Measurements from ENCODE around the gene FHL2.

Gene FHL2

DNA sequence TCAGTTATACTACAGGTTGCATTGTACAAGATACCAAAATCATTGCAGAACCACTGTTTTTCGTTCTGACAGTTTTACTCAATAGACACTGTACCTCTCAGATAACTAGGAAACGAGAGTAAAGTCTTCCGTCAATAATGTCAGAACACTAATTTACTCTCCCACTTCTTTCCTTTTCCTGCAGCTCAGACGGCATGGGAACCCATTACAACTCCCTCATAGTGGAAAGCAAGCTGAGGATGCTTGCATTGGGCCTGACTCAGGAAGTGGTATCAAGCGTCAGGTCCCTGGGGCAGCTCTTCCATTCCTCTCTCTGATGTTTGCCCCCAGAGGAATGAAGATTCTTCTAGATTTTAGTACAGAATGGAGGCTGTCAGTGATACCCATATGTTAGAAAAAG is 23.9 kb upstream of the FHL2 start:
- DNase-seq (ENCODE audit: low read depth), result no peak

DNA sequence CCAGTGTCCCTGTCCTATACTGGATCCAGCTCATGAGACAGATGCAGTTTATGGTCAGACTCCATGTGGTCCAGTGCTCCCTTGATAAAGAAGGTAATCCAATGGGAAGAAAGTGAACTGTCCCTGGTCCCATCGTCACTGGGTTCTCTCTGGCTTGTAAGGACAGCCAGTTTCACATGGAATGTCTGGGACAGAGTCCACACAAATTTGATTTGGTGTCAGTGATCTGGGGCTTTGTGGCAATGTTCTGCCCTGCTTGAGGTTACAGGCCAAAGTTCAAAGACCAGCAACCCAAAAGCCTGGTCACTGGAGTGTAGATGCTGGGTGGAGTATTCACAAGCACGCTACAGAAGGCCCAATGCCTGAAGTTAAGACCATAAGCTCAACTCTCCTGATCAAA is 22.2 kb upstream of the FHL2 start:
- DNase-seq (ENCODE audit: low read depth), result no peak

DNA sequence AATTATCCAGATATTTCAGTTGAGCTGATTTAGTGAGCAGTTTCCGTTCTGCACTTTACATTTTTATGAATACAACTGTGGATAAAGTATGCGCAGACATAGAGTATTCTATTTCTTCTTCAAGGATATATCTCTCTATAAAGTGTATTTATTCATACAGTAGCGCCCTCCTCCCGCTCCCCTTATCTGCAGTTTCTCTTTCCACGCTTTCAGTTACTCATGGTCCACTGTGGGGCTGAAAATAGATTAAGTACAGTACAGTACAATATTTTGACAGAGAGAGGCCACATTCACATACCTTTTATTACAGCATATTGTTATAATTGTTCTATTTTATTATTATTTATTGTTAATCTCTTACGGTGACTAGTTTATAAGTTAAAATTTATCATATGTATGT is 19.7 kb upstream of the FHL2 start:
- no peak for DNase-seq (ENCODE audit: low read depth)

DNA sequence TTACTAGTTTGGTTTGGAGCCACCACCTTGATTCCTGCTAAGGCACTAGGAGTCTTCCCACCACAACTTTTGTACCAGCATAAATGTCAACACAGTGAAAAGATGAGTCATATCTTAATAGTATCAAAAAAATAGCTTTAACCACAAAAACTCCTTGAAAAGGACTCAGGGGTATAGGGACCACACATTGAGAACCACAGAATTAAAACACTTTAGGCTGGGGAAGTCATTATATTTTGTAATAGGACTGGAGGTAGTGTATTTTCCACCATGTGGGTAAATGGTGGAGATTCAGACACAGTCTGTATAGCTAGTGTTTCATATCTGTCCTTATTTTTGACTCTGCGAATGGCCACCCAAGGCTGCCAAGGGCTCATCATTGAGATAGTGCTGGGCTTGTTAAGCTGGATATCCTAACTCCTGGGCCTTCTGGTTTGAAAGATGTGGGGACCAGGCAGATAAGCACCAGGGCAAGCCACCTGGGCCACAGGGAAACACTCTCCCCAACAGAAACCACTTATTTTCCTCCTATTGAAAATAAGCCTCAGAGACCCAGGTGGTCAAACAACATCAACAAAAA is 19.1 kb upstream of the FHL2 start:
- DNase-seq (ENCODE audit: low read depth), result peak; percentile 30

DNA sequence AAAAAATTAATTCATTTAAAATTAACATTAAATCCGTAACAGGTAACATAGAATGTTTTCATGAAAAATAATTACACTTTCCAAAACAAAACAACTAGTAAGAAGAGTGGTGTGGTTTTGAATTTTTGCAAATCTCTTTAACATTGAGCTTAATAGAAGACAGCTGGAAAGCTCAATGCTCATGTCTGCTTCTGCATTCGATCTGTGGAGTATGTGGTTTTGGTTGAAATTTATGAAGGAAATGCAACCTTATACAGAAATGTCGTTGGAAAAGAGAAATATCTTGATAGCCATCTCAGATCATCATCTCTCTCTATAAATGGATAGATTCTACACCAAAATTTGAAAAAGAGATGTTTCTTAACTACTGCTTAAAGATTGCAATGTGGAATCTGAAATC is 17.3 kb upstream of the FHL2 start:
- no peak for DNase-seq (ENCODE audit: low read depth)

DNA sequence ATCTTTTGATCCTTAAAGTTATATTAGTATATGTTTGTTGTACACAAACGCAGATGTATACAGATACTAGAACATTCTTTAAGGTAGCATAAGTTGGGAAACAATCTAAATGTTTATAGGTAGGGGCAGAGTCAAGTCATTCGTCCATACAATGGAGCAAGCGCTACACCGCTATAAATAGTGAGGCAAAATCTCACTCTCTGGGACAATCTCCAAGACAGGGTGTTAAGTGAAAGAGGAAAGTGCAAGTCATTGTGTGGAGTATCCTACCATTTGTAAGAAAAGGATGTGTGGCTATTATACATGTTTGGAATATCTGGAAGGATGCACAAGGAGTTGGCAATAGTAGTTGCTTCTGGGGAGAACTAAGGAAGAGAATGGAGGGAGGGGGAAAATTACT is 16.2 kb upstream of the FHL2 start:
- DNase-seq (ENCODE audit: low read depth), result no peak

DNA sequence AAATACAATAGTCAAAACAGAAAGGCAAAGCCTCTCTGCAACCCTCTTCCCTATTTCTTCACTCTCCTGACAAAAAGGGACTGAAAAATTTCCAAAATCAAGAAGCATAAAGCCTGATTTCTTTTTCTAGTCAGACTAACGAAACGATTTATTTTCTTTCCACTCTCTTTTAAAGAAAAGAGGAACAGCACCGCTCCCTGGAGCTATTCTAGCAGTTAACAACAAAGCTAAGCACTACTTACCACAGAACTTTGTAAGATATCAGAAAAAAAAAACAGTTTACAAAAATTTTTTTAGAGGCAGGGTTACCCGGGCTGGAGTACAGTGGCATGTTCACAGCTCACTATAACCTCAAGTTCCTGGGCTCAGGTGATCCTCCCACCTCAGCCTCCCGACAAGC is 14.4 kb upstream of the FHL2 start:
- DNase-seq (ENCODE audit: low read depth), result no peak

DNA sequence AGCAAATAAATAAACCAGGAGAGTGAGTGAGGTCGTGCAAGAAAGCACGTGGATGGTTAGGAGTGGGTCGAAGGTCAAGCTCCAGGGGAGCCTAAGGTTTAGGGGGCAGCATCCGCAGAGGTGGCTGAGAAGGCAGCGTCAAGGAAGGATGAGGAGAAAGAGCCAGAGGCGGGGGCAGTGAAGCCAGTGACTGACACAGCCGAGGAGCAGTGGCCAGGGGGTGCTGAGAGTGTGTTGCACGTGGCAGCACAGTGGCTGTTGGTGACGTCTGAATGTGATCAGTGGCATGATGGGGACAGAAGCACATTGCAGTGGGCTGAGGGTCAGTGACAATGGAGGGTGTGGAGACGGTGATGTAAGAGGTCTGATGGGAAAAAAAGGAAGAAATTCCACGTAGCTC is 13.7 kb upstream of the FHL2 start:
- DNase-seq (ENCODE audit: low read depth), result no peak

DNA sequence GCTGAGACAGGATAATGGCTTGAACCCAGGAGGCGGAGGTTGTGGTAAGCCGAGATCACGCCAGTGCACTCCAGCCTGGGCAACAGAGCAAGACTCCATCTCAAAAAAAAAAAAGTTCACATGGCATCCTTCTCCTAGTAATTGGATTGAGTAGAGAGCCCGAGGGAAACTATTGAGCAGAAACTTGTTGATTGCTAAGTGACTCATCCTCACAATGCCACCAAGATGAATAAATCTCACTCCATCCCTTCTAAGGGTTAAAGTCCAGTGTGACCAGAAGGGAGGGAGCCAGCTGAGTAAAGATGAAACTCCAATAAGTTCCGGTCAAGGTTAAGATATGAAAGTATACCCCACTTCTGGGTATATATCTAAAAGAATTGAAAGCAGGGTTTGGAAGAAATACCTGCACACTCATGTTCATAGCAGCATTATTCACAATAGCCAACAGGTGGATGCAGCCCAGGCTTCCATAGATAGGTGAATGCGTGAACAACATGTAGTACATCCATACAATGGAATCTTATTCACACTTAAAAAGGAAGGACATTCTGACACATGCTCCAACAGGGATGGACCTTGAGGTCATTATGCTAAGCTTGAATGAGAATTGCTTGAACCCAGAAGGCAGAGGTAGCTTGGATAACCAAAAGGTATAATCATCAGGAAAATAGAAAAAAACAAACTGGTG is 13.0 kb upstream of the FHL2 start:
- no peak for DNase-seq (ENCODE audit: low read depth)

DNA sequence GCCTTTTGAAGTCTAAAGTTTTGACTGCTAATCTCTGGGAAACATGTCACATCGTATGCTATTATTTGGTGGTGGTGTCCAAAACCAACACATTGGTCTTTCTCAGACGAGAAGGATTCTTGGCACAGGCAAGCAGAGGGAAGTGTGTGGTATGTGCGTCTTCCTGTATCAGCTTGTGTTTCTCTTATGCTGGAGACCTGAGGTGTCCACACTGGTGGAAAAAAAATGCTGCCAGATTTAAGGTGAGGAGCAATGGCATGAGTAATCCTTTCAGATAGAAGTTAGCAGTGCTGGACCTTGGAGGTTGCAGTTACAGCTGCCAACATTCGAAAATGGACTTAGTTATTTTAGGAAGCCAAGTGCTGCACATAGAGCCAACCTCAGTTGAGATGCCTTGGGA is 11.7 kb upstream of the FHL2 start:
- no peak for DNase-seq (ENCODE audit: low read depth)

DNA sequence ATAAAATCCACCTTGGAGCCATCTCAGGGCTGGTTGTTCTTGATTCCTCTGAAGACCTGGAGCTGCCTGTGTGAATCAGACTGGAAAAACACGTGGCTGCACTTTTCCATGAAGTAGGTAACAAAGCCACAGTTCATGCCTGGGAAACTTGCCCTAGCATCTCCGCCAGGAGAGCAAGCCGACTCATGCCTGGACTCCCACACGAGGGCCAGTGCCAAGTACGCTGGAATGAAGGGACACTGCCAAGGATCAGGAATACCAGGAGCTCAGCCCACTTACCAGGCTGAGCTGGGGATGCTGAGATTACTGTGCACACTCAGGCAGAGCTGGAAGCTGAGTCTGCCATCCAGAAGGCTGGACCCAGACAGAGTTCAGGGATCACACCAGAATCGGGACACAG is 10.9 kb upstream of the FHL2 start:
- DNase-seq (ENCODE audit: low read depth), result peak; percentile 36

DNA sequence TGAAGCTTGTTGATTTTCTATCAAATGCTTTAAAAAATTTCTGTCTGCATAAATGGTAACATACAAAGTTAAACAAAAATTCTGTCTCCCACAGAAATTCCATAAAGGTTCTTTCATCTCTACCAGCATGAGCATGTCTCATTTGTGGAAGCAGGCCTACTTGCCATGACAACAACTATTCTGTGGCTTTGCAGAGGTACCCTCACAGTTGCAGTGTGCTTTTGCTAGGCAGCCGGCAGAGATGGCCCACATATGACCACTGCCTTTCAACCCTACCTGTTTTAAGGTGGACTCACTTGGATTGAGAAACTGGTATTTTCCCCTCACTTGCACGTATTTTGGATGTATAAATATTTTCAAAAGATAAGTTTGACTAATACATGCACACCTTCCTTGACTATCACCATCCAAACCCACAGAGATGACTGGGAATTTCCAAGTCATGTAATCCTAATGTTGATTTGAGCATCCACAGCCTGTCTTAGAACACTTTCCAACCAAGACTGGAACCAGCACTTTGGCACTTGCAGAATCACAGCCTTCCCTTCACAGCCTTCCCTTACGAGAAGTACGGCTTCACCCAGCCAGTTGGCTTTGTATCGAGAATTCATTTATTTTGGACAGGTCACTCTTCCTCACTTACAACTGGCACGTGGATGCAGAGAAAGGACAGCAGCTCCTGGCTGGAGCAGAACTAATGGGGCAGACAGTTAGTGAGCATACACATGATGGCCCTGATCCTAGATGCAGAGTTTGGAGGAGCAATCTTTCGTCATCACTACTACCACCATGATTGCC is 9.3 kb upstream of the FHL2 start:
- no peak for DNase-seq (ENCODE audit: low read depth)

DNA sequence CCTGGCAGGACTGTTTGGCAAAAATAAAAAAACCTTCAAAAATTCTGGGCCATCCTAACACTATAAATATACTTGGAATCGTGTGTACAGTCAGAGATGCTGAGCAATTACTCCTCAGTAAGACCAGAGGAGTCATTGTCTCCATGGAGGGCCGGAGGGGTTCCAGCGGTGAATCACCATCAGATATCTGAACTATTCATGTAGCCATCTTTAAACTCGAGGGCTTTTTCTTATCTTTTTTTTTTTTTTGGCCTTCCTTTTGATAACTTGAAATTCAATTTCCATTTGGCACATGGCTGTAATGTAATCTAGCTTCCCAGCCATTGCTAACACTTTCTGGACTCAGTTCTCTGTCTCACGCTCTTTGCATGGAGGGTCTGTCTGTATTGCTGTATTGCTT is 7.4 kb upstream of the FHL2 start:
- peak; percentile 72 for DNase-seq (ENCODE audit: low read depth)

DNA sequence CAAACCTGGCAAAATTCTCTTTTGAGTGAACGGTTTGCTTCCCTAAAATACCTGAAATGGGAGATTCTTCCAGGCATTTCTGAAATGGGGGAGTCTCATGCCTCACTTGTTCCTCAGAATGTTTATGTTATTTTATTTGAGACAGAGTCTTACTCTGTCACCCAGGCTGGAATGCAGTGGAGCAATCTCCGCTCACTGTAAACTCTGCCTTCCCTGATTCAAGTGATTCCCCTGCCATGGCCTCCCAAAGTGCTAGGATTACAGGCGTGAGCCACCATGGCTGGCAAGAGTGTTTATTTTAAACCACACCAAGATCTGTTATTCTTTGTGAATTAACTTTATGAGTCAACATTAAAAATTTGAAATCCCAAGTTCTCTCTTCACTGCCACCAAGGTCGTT is 6.4 kb upstream of the FHL2 start:
- peak; percentile 62 for DNase-seq (ENCODE audit: low read depth)

DNA sequence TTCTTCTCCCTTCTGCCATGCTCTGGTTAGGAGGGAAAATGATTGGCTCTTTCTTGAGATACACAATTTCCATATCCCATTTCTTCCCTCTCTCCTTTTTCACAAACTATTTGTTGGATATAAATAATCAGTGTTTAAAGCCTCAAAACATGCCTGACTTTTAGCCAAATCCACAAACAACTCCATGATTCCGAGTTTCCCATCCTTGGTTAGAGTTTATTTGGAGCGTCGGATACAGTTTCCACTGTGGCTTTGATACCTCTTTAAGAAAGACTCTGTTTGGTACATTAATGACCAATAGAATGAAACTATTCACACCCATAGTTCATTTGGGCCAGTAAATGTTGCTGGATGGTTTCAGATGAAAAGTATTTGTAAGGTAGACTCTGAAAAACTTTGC is 5.9 kb upstream of the FHL2 start:
- DNase-seq (ENCODE audit: low read depth), result no peak

DNA sequence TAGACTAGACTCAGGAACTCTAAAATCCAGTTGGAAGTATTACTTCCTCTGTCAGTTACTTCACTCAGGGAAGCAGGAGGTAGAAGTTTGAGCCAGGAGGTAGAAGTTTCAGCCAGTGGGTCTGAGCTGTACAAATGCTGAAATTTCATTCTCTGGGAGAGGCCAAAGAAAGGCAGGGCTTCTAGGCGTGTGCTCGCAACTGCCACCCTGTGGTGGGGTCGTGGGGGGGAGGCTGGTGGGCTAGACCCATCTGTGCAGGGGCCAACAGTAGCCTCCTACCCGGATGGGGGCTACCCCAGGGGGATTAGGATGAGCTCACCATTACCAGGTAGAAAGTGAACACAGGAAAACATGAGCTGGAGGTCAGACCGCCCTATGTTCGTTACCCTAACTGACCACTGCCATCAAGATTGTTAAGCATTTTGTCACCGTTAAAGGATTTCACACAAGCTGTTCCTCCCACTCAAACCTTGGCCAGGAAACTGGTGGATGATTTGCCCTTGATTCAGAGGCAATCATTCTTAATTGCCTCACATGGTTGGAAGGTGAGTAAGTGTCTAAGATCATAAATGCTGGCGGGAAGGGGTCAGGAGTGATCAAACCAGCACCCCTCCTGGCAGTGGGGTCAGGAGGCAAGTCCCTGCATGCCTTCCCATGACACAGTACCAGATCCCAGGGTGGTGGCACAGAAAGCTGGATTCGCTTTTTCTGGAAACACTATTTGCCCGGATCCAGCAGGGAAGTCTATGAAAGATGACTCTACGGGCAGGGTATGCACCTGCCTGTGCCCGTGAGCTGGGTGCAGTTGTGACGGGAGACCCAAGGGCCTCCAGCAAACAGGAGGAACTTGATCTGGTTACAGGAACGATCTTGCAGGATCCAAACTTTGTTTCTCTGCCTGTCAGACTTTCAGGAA is 5.2 kb upstream of the FHL2 start:
- DNase-seq (ENCODE audit: low read depth), result peak; percentile 90

DNA sequence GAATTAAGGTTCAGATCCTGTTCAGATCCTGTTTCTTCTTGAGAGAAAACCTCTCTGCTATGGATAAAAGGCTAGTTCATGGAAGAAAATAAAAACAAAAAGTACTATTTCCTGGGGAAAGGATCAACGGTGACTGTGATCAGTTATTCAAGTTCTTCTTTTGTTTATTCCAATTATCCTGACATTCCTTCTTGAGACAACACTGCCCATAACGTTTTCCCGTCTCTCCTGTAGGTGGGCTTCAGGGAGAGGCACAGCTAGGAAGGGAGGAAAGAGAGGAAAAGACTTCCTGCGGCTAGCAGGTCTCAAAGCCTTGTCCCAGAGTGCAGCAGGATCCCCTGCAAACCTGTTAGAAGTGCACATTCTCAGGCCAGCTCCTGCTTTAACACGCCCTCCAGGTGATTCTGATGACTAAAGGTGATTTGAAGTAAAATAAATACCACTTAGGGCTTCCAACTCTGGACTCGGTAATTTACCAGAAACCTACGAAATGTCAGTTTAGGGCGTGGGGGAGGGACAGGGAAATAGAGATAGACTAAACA is 4.5 kb upstream of the FHL2 start:
- DNase-seq (ENCODE audit: low read depth), result no peak

DNA sequence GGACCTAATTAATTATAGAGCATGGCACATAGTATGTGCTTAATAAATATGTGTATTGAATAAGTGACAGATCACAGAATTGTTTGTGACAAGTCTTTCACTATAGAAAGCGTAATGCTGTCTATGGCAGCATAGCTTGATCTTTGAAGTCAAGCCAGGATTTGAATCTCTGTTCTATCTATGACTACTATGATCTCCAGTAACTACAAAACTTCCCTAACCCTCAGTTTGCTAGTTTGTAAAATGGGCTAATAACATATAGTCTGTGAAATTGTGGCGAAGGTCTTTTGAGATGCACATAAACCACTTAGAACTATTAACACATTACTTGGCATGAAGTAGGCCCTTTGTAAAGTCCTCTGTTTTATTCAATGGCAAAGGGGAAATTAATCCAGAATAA is 4.0 kb upstream of the FHL2 start:
- no peak for DNase-seq (ENCODE audit: low read depth)

DNA sequence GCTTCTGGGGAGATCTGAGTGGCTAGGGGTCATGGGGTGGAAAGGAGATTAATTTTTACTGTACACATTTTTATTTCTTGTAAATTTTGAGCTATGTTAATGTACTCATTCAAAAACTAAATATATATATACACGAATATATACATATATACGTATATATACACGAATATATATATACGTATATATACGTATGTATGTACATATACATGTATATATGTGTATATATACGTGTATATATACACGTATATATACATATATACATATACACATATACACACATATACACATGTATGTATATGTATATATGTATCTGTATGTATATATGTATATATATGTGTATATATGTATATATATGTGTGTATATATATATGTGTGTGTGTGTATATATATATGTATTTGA is 3.0 kb upstream of the FHL2 start:
- no peak for DNase-seq (ENCODE audit: low read depth)

DNA sequence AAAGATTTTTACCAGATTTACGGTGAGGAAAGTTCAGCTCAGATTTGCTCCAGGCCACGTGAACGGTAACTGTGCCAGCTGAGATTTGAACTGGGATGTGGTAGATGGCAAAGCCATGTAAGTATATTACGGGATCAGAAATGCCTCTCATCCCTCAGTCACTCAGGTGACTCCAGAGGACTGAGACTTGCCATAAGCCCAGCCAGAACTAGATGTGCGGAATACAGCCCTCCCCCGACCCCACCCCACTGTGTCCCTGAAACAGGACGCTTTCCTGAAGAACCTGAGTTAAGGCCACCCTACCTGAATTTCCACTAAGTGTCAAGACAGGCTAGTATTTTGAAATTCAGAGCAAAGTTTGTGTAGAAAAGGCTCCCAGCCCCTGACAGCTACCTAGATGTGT is 1.3 kb upstream of the FHL2 start:
- no peak for DNase-seq (ENCODE audit: low read depth)

DNA sequence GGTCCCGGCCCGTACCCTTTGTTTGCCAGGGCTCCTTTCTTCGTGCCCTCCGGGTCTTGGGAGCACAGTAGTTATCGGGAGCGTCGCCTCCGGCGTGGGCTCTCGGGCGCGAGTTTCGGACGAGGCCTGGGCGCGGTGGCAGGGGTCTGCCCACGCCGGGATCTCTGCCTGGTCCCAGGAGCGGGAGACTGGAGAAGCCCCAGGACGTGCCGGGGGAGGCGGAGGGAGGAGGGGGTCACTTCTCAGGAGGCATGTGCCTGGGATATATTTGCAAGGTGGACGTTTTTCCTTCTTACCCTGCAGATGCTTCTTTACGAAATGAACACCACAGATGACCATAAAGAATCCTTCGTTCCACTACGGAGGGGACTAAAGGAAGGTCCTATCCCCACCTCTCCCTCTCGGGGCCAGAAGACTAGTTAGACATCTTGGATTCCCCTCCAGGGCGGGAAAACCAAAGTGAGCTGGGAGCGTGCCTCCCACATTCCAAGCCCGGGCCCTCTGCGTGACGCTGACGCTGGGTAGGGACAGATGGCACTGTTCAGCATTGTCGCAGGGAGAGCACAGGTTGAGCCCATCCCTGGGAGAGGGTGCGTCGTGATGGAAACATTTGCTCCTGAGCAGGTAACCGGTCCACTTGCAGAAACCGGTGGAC is 483 bp upstream of the FHL2 start:
- DNase-seq (ENCODE audit: low read depth), result no peak

DNA sequence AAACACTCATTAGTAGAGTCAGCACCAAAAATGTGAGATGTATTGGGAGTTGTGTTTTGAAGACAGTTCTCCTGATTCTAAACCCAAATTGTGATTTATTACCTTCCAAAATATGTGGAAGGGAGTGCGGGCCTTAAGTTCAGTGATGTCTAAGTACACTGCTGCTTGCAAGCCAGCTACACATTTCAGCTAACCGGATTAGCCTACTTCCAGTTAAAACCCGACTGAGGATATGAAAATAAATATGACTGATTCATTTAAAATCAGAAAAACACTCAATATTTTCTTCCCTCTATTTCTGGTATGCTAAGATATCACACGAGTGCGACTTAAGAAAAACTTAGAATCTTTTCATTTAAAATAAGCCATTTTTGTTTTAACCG is 907 bp downstream of the FHL2 start:
- DNase-seq (ENCODE audit: low read depth), result no peak
